Astrocyte (in vitro differentiated cells and primary cell): ENCODE results near the gene M6PR.

Experiments
- EZH2 ChIP-seq: IDR thresholded peaks from 2 replicates; pipeline ENCODE4 v1.6.1; 2012; ENCODE audit warnings: mild to moderate bottlenecking, low read length, inconsistent platforms; ENCODE audit not compliant: insufficient read depth
- TF ChIP-seq, protein P1 (sequence below): IDR thresholded peaks from 2 replicates; pipeline ENCODE4 v1.5.1; 2011; ENCODE audit warnings: low read depth, mild to moderate bottlenecking, inconsistent platforms, low read length, moderate library complexity; ENCODE audit not compliant: insufficient read depth

DNA sequence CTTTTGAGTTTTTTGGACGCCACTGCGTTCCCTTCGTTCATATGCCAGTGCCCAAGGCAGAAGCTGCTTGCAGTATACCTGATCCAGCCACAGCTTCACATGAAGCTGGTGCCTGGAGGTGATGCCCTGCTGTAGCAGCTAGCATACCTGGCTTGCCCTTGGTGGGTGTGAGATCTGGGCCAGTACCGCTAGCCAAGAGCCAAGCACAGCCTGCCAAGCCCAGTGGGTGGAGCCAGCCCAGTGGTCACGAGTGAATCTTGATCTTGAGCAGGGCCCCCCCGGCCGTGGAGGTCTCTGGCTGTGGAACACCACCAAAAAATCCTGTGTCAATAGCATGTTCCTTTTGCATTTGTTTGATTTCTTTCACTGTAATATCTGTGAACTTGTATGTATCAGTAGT is 7.3 kb upstream of the M6PR start:
- no peak for TF ChIP-seq EZH2
- TF ChIP-seq, protein P1, sequence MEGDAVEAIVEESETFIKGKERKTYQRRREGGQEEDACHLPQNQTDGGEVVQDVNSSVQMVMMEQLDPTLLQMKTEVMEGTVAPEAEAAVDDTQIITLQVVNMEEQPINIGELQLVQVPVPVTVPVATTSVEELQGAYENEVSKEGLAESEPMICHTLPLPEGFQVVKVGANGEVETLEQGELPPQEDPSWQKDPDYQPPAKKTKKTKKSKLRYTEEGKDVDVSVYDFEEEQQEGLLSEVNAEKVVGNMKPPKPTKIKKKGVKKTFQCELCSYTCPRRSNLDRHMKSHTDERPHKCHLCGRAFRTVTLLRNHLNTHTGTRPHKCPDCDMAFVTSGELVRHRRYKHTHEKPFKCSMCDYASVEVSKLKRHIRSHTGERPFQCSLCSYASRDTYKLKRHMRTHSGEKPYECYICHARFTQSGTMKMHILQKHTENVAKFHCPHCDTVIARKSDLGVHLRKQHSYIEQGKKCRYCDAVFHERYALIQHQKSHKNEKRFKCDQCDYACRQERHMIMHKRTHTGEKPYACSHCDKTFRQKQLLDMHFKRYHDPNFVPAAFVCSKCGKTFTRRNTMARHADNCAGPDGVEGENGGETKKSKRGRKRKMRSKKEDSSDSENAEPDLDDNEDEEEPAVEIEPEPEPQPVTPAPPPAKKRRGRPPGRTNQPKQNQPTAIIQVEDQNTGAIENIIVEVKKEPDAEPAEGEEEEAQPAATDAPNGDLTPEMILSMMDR: no peak
